ENCODE results near the gene GPER1.

GPER1 gene

DNA sequence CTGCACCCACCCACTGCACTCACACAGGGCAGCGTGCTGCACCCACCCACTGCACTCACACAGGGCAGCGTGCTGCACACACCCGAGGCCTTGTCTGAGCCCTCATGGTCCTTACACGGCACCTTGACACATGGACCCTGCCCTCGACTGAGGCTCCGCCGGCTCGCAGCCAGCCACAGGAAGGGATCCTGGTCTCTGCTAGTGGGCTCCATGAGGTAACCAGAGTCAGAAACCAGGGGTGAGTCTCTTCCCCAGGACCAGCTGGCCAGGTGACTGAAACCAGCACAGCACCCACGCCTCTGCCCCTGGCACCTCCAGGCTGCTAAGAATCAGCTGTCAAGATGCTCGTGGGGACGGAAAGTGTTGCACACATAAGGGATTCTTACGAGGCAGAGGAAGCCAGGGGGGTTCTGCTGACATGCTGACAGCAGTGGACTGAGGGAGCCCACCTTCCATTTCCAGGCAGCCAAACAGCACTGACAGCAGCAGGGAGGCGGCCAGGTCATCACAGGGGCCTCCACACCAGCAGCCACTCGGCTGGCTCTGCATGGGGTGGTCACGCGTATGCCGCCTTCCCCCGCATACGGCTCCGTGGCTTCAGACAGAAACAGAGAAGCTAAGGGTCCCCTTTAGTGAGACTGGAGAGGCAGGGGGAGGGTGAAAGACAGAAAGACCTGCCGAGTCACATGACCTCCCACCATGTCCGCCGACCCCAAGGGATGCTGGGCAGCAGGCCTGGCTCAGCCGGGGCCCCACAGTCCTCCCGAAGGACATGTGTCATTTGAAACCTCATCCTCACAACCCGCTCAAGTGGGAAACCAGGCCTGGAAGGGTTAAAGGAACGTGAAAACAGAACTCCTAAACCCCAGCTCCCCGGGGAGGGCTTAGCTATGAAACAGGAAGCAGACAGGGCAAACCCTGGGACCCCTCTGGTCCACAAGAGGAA, 34.2 kb downstream of the GPER1 start:
- DNase-seq (ENCODE audit: extremely low spot score), result no peak
- TF ChIP-seq, protein P1, sequence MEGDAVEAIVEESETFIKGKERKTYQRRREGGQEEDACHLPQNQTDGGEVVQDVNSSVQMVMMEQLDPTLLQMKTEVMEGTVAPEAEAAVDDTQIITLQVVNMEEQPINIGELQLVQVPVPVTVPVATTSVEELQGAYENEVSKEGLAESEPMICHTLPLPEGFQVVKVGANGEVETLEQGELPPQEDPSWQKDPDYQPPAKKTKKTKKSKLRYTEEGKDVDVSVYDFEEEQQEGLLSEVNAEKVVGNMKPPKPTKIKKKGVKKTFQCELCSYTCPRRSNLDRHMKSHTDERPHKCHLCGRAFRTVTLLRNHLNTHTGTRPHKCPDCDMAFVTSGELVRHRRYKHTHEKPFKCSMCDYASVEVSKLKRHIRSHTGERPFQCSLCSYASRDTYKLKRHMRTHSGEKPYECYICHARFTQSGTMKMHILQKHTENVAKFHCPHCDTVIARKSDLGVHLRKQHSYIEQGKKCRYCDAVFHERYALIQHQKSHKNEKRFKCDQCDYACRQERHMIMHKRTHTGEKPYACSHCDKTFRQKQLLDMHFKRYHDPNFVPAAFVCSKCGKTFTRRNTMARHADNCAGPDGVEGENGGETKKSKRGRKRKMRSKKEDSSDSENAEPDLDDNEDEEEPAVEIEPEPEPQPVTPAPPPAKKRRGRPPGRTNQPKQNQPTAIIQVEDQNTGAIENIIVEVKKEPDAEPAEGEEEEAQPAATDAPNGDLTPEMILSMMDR (IDR thresholded peaks at IDR 0.05; ENCODE audit: control extremely low read depth, extremely low read depth, low read depth, missing control alignments), result no peak
- CTCF ChIA-PET, result interaction anchor here (1.1 to 2.7 kb wide), 3 partner anchors 15 to 61 kb away, joined by 3 to 7 read pairs (median 4); no protein-coding TSS in a partner anchor
- POLR2A ChIA-PET, result interaction anchor here (0.6 kb wide), 1 partner anchor 282 kb away, joined by 3 read pairs; no protein-coding TSS in a partner anchor

DNA sequence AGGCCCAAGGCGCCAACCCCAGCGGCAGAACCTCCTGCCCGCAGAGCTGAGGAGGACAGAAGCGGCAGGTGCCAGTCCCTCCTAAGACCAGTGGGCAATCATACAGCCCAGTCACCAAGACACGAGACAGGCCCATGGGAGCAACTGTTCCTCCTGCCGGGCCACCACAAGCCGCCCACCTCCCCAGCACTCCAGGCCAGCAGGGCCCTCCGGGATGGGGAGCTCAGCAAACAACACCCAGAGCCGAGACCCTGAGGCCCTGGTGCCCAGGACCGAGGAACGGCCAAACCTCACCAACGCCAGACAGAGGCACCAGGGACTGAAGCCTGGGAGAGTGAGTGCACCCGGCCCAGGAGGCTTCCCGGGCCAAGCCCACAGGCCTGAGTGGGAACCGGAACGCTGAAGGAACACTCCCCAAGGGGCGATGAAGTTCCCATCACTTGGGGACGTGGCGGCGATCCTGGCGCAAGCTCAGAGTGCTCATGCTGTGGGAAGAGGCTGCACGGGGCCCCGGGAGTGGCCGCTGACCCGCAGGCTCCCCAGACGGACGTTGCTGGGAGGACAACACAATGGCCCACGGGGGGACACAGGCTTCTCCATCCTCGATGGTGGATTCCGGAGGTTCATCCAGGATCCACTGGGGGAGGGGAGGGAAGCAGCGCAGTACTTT, 35.1 kb downstream of the GPER1 start:
- no peak for DNase-seq (ENCODE audit: extremely low spot score)
- POLR2A ChIA-PET, result interaction anchor here (0.6 kb wide), 1 partner anchor 283 kb away, joined by 3 read pairs; no protein-coding TSS in a partner anchor
- CTCF ChIA-PET, result interaction anchor here (0.8 to 2.7 kb wide), 5 partner anchors 10 to 130 kb away, joined by 3 to 7 read pairs (median 4); no protein-coding TSS in a partner anchor
- TF ChIP-seq, protein P1 (IDR thresholded peaks at IDR 0.05; ENCODE audit: control extremely low read depth, extremely low read depth, low read depth, missing control alignments), result no peak

DNA sequence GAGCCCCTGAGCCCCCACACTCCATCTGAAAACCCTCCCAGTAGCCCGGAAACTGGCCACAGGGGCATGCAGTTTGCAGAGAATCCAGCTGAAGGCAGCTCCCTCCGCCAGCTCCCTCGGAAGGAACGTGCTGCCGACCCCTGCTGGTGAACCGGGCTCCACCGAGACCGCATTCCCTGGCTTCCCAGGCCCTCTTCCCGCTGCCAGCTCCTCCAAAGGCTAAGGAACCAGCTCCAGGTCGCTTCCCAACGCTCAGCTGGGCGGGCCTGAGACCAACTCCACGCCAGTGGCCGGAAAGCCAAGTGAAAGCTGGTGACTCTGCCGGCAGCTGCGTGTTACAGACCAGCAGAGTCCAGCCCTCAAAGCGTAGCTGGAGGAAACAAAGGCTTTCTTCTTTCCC, 35.8 kb downstream of the GPER1 start:
- POLR2A ChIA-PET, result no interaction called here

DNA sequence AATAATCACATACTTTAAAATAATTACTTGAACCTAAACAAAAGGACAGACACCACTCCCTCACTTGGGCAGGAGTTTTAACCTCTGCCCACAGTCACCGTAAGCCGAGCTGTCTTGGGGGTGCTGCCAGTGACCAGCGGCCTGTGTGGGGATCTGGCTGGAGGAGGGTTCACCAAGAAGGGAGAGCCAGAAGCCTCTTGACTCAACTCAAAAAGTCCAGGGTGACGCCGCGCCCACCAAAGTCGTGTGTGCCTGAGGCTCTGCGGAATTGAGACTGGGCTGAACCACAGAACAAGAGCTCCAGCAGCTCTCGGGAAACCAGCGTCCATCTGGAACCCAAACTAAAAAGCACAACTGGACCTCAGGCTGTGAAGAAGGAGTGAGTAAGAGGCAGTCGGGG, 36.3 kb downstream of the GPER1 start:
- TF ChIP-seq, protein P1 (IDR thresholded peaks at IDR 0.05; ENCODE audit: control extremely low read depth, extremely low read depth, low read depth, missing control alignments), result no peak
- POLR2A ChIA-PET, result no interaction called here
- CTCF ChIA-PET, result interaction anchor here (1.3 to 2.4 kb wide), 4 partner anchors 13 to 131 kb away, joined by 4 to 9 read pairs (median 5); partner anchors contain the start of gene GPER1
- no peak for DNase-seq (ENCODE audit: extremely low spot score)

More for the DNA sequence above, 35.8 kb downstream of the GPER1 start:
- DNase-seq (ENCODE audit: extremely low spot score), result no peak
- CTCF ChIA-PET, result interaction anchor here (0.8 to 2.7 kb wide), 5 partner anchors 10 to 131 kb away, joined by 3 to 9 read pairs (median 5); partner anchors contain the start of gene GPER1
- TF ChIP-seq, protein P1 (IDR thresholded peaks at IDR 0.05; ENCODE audit: control extremely low read depth, extremely low read depth, low read depth, missing control alignments), result no peak

DNA sequence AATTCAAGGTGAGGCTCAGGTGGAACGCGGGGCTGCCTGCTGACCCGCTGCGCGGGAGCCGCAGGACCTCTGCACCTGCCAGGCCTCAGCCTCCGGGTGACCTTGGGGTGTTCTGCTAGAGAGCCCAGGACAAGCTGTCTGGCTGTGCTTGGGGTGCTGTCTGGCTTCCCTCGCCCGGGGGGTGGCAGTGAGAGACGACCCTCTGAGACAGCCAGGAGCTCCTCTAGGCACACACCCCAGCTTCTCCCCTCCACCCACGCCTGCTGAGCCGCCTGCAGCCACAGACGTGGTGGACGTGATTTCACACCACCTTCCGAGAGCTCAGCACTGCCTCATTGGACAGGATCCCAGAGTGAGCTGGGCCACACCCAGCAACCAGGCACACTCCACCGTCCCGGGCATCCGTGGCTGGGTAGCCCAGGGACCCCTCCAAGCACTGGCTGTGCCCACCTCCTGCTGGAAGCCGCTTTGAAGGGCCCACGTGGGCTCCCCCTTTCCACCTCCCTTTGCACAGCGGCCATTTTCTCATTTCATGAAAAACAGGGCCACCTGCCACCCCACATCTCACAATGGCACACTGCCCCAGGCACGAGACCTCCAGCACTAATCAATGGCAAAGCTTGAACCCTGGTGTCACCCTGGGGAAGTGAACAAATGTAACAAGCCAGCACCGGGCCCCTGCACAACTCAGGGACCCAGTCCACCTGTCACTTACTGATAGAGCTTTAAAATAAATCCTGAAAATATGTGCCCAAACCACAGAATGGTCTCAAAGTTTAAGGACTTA, 37.1 kb downstream of the GPER1 start:
- no peak for DNase-seq (ENCODE audit: extremely low spot score)
- POLR2A ChIA-PET, result no interaction called here
- CTCF ChIA-PET, result interaction anchor here (1.0 to 2.4 kb wide), 7 partner anchors 12 to 131 kb away, joined by 3 to 9 read pairs (median 5); partner anchors contain the start of gene GPER1
- TF ChIP-seq, protein P1 (IDR thresholded peaks at IDR 0.05; ENCODE audit: control extremely low read depth, extremely low read depth, low read depth, missing control alignments), result no peak
